Heart left ventricle (tissue), 13 donors: ENCODE measurements around the gene FARP1.

Experiments used
- POLR2A ChIP-seq, 2 donors: fragments of 450-650 bp; IDR thresholded peaks; one replicate each; pipeline ENCODE4 v1.6.1; 2017; ENCODE audit warnings: antibody characterized with exemption in 2 of 2, mild to moderate bottlenecking in 2 of 2, moderate library complexity in 2 of 2
- TF ChIP-seq, protein P1 (sequence below), 12 donors: fragments of 200-600 bp; sonication (generic) in 4 of 12; IDR thresholded peaks; one replicate each; pipeline versions ENCODE4 v1.5.0 to v1.8.0; 2018 to 2022; ENCODE audit warnings: antibody characterized with exemption in 12 of 12, mild to moderate bottlenecking in 5 of 12
- donor health status: ischemic (EF 13 %, LVEDD 7.1; RV severe dilation, severe dysfunction).
- donor health status: DM: no; HTN: yes; CAD: no.
- donor health status: DM: no; HTN: no; CAD: no.
- donor health status: ischemic (EF 25% LVEDD 6.9; RV normal size, moderate dysfunction).
- donor health status: ischemic (EF 25% LVEDD 5.7; RV mildly dilated, moderate dysfunction).
- donor health status: ischemic (EF 35%, LVEDD 5.7; RV mildly dilated, moderate dysfunction).
- donor health status: nonischemic (EF 11% LVEDD 7.7; RV severe dilation, severe dysfunction).
- donor health status: DM: yes; HTN: yes; CAD: no.
- donor health status: PGD.
- donor health status: ischemic (EF 29% LVEDD 5.4; RV normal size, mild dysfunction).
- donor health status: nonischemic (EF 23%, LVEDD 6.1; RV moderate dilation, normal function).

DNA sequence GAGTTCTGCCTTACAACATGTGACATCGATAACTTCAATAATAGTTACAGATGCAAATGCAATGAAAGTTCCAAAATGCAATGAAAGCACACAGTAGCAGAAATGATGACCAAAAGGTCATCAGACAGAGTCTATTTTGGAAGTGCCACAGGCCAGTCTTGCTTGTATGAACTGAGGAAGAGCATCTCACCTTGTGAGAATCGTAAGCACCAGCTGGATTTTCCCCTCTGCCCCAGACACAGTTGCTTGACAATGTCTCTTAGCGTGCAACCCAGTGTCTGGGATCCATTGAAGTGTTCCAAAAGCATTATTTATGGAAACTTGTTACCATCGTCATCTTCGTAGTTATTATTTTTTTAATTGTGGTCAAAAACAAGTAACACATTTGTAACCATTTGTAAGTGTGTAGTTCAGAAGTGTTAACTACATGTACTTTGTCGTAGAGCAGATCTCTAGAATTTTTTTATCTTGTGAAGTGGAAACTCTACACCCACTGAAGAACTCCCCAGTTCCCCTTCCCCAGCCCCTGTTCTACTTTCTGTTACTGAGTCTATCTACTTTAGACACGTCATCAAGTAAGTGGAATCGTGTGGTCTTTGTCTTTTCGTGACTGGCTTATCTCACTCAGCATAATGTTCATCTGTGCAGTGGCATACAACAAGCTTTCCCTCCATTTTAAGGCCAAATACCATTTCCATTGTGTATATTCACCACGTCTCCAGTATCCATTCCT lies 204.2 kb downstream of the FARP1 start:
- TF ChIP-seq, protein P1, sequence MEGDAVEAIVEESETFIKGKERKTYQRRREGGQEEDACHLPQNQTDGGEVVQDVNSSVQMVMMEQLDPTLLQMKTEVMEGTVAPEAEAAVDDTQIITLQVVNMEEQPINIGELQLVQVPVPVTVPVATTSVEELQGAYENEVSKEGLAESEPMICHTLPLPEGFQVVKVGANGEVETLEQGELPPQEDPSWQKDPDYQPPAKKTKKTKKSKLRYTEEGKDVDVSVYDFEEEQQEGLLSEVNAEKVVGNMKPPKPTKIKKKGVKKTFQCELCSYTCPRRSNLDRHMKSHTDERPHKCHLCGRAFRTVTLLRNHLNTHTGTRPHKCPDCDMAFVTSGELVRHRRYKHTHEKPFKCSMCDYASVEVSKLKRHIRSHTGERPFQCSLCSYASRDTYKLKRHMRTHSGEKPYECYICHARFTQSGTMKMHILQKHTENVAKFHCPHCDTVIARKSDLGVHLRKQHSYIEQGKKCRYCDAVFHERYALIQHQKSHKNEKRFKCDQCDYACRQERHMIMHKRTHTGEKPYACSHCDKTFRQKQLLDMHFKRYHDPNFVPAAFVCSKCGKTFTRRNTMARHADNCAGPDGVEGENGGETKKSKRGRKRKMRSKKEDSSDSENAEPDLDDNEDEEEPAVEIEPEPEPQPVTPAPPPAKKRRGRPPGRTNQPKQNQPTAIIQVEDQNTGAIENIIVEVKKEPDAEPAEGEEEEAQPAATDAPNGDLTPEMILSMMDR (IDR thresholded peaks at IDR 0.05): no peak
- TF ChIP-seq POLR2A (IDR thresholded peaks at IDR 0.05): no peak
